A549 (cell line): ENCODE data around the gene UBTD1.

Source experiments
- CBX2 ChIP-seq: fragments of 200-600 bp; sonication (generic); IDR thresholded peaks from 2 replicates; pipeline ENCODE4 v1.6.1; 2016; ENCODE audit warnings: low read depth, mild to moderate bottlenecking, borderline replicate concordance
- EP300 ChIP-seq, 2 experiments: fragments of >200 bp; sonication (Bioruptor Twin); formaldehyde crosslinking; IDR thresholded peaks; 2 replicates in 1 of 2; 3 replicates in 1 of 2; pipeline ENCODE4 v1.6.1; 2016 to 2017
- ZC3H11A ChIP-seq: fragments of 450-650 bp; IDR thresholded peaks from 2 replicates; pipeline ENCODE4 v1.6.1; 2014; ENCODE audit warnings: antibody characterized with exemption, mild to moderate bottlenecking
- TF ChIP-seq, protein P1 (sequence below): fragments of >200 bp; sonication (Bioruptor Twin); formaldehyde crosslinking; IDR thresholded peaks from 3 replicates; pipeline ENCODE4 v1.5.1; 2016
- TF ChIP-seq, protein P2 (sequence below): fragments of 200-600 bp; sonication (generic); IDR thresholded peaks from 2 replicates; pipeline ENCODE4 v1.6.1; 2016; ENCODE audit warnings: antibody characterized with exemption, mild to moderate bottlenecking, moderate library complexity

DNA sequence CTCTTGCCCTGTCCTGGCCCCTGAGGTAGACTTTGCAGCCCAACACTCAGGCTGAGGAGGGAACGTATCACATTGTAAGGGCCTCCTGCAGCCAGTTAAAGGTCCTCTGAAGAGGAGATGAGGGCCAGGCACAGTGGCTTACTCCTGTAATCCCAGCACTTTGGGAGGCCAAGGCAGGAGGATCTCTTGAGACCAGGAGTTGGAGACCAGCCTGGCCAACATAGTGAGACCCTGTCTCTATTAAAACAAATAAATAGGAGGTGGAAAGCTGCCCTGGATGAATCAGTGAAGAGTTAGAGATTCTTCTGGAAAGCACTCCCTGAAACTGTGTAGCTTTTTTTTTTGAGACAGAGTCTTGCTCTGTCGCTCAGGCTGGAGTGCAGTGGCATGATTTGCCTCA lies 88.5 kb downstream of the UBTD1 start:
- TF ChIP-seq, protein P1, sequence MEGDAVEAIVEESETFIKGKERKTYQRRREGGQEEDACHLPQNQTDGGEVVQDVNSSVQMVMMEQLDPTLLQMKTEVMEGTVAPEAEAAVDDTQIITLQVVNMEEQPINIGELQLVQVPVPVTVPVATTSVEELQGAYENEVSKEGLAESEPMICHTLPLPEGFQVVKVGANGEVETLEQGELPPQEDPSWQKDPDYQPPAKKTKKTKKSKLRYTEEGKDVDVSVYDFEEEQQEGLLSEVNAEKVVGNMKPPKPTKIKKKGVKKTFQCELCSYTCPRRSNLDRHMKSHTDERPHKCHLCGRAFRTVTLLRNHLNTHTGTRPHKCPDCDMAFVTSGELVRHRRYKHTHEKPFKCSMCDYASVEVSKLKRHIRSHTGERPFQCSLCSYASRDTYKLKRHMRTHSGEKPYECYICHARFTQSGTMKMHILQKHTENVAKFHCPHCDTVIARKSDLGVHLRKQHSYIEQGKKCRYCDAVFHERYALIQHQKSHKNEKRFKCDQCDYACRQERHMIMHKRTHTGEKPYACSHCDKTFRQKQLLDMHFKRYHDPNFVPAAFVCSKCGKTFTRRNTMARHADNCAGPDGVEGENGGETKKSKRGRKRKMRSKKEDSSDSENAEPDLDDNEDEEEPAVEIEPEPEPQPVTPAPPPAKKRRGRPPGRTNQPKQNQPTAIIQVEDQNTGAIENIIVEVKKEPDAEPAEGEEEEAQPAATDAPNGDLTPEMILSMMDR, result no peak
- TF ChIP-seq ZC3H11A (no peak), CBX2 (no peak), EP300 (IDR thresholded peaks at IDR 0.05) (no peak)
- TF ChIP-seq, protein P2, sequence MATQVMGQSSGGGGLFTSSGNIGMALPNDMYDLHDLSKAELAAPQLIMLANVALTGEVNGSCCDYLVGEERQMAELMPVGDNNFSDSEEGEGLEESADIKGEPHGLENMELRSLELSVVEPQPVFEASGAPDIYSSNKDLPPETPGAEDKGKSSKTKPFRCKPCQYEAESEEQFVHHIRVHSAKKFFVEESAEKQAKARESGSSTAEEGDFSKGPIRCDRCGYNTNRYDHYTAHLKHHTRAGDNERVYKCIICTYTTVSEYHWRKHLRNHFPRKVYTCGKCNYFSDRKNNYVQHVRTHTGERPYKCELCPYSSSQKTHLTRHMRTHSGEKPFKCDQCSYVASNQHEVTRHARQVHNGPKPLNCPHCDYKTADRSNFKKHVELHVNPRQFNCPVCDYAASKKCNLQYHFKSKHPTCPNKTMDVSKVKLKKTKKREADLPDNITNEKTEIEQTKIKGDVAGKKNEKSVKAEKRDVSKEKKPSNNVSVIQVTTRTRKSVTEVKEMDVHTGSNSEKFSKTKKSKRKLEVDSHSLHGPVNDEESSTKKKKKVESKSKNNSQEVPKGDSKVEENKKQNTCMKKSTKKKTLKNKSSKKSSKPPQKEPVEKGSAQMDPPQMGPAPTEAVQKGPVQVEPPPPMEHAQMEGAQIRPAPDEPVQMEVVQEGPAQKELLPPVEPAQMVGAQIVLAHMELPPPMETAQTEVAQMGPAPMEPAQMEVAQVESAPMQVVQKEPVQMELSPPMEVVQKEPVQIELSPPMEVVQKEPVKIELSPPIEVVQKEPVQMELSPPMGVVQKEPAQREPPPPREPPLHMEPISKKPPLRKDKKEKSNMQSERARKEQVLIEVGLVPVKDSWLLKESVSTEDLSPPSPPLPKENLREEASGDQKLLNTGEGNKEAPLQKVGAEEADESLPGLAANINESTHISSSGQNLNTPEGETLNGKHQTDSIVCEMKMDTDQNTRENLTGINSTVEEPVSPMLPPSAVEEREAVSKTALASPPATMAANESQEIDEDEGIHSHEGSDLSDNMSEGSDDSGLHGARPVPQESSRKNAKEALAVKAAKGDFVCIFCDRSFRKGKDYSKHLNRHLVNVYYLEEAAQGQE, result no peak
